HG03439 (cell line): ENCODE results near the gene AXL.
A peak's percentile ranks its signal among the peaks of the same experiment; 100 is the strongest.
"Not testable (repeated sequence)": the region's sequence is repeated elsewhere in the genome, so short reads cannot be mapped to it uniquely, and the experiment has no call there.

ENCODE experiments used
- ATAC-seq: cut with Tn5 transposase; IDR thresholded peaks from one replicate; pipeline ENCODE4 v1.9.1; 2021; ENCODE audit warnings: mild to moderate bottlenecking, moderate library complexity; ENCODE audit not compliant: unreplicated experiment

Gene AXL

DNA sequence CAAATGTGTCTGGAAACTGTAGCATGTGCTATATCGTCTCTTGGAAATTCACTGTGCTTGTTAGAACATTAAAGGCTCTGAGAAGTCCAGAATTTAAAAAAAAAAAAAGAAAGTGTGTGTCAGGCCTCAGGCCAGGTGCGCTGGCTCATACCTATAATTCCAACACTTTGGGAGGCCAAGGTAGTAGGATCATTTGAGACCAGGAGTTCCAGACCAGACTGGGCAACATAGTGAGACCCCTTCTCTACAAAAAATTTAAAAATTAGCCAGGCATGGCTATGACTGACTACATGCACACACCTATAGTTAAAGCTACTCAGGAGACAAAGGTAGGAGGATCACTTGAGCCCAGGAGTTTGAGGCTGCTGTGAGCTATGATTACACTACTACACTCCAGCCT, 50.0 kb downstream of the AXL start:
- no peak for ATAC-seq

DNA sequence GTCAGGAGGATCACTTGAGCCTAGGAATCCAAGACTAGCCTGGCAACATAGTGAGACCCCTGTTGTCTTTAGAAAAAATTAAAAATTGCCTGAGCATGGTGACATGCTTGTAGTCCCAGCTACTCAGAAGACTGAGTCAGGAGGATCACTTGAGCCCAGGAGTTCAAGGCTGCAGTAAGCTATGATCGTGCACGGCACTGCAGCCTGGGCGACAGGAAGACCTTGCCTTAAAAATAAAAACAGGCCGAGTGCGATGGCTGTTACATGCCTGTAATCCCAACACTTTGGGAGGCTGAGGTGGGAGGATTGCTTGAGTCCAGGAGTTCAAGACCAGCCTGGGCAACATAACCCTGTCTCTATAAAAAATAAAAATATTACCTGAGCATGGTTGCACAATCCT, 50.5 kb downstream of the AXL start:
- no peak for ATAC-seq

DNA sequence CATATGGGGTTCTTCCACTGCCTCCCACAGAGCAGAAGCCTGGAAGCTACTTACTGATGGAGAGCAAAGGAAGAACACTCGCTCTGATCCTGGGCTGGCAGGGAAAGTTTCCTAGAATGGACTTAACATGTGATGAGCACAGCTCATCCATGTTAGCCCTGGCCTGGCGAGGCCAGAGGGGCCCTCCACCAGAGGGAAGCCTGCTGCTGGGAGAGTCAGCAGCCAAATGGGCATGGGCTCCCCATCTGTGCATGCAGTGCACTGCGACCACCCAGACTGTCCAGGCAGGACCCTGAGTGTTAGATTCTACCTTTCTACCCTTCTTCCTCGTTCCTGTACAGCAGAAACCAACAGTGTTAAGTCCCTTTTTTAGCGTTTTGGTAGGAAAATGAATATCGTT, 54.1 kb downstream of the AXL start:
- ATAC-seq = no peak

DNA sequence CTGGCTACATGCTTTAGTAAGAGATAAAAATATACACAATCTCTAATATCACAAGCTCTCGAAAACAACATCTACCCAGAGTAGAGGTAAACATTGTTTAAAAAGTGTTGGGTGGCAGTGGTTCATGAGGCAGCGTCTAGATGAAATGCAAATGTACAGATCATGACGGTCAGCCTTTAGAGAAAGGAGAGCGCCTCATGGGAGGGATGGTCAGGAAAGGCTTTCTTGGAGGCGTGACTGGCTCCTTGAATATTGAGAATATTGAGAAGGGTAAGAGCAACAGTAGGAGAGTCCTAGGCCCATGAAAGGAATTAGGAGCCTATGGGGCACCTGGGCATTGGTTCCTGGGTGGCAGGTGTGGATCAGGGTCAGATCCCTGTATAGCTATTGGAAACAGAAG, 55.8 kb downstream of the AXL start:
- no peak for ATAC-seq

DNA sequence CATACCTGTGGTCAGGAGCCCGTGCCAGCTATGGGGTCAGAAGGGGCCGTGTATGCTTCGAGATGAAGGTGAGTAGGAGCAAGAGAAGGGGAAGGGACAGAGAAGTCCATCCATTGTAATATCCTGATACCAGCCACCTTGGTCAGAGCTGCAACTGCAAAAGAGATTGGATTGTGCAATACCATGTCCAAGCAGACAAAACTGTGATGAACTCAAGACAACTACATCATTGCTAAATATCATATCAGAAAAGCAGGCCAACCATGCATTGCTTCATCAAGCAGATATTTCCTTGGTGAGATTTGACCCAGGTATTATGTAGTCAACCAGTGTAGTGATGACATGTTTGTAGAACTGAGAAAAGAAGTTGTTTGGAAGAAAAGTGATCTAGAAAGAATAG, 57.2 kb downstream of the AXL start:
- ATAC-seq = no peak

DNA sequence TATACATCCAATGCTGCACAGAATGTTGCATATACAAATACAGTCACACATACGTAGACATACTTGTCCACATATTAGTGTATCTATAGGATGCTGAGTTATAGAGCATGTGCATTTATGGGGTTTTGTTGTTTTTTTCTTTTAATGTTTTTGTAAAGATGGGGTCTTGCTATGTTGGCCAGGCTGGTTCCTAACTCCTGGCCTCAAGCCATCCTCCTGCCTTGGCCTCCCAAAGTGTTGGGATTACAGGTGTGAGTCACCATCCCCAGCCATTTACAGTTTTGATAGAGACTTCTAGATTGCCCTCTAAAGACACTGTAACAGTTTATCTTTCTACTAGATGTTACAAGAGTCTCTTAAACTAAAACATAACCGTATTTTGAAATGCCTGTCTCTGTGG, 59.5 kb downstream of the AXL start:
- ATAC-seq = no peak

DNA sequence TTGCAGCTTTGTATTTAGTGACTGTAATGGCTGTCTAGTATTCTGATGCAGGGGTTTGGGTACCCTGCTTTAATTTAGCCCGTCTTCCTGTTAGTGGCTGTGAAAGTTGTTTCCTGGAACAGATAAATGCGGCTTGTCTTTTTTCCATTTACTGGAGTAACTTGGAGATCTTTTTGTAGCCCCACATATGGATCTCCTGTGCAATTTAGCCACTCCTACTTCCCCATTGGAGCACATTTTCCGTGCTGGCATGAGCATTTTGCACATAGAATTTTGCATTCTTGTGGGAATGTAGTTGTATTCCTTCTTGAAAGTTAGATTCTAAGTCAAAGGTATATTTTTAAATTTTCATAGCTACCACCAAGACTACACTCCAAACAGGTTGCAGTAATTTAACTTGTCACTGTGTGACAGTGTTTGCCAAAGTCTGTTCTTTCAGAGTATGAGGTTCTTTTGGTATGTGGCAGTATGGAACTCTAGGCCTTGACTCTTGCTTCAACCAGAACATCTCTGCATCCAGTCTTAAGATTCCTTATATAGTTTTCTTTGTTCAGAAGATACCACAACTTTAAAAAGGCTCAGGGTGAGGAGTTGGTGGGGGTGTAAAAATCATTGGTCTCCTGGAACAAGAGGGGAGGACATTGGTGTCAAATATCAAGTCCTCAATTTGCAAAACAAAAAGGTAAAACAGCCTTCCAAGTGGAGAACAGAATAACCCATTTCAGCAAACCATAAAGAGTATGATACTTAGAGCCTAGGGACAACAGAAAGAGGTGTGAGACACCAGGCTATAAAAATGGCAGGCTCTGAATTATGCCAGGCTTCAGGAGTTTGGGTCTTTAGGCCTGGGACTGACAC, 69.9 kb downstream of the AXL start:
- ATAC-seq = no peak

DNA sequence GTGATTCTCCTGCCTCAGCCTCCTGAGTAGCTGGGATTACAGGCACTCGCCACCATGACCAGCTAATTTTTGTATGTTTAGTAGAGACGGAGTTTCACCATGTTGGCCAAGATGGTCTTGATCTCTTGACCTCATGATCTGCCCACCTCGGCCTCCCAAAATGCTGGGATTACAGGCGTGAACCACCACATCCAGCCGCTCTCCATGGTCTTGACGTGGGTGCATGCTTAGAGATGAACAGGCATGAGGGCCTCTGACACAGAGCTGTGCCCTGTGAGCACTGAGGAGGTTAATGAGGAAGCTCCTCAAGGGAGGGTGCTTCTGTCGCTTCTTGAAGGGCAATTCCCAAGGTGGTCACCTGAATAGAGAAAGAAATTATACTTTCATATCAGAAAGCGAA, 70.8 kb downstream of the AXL start:
- not testable (repeated sequence) for ATAC-seq

DNA sequence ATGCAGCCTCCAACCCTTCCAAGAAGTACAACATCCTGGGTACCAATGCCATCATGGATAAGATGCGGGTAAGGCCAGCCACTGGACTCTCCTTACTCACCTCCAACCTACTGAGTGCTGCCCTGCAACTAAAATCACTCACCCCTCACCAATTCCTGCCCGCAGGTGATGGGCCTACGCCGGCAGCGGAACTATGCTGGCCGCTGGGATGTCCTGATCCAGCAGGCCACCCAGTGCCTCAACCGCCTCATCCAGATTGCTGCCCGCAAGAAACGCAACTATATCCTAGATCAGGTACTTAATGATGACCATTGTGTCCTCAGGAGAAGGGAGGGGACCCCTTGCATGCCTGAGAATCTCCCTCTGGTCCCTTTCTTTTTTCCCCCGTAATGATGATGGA, 75.4 kb downstream of the AXL start:
- ATAC-seq = no peak

DNA sequence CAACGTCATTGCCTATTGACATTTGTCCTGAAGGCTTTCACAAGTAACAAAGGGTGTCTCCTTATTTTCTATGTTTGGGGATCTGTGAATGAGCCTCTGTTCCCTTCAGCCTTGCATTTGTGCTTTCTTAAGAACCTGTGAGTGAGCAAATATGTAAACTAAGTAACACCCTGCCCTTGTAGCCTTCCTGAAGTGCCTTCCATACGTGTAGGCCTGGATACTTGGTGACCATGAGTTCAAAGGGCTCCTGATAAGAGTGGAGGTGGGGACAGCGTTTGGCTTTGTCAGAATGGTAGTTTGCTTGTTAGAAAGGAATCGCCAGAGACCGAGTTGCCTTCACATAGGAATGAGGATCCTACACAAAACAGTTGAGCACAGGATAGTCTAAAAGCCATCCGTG, 76.5 kb downstream of the AXL start:
- no peak for ATAC-seq

DNA sequence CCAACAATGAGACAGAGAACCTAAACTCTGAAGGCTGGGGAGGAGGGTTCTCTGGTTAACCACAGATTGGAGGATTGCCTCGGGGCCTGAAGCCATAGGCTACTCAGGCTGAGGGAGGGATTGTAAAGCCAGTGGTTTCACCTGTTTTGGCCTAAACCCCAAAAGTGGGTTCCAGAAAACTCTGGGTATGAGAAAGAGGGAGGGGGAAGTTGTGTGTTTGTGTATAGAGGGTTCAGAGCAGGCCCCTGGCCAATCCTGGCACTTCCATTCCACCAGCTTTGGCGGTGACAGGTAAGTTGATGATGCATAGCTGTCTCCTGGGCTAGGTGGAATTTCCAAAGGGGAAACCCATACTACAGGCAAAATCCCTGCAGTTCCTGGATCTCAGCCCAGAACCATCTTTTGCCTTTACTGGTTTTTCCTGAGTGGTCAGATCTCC, 77.4 kb downstream of the AXL start:
- ATAC-seq = no peak

DNA sequence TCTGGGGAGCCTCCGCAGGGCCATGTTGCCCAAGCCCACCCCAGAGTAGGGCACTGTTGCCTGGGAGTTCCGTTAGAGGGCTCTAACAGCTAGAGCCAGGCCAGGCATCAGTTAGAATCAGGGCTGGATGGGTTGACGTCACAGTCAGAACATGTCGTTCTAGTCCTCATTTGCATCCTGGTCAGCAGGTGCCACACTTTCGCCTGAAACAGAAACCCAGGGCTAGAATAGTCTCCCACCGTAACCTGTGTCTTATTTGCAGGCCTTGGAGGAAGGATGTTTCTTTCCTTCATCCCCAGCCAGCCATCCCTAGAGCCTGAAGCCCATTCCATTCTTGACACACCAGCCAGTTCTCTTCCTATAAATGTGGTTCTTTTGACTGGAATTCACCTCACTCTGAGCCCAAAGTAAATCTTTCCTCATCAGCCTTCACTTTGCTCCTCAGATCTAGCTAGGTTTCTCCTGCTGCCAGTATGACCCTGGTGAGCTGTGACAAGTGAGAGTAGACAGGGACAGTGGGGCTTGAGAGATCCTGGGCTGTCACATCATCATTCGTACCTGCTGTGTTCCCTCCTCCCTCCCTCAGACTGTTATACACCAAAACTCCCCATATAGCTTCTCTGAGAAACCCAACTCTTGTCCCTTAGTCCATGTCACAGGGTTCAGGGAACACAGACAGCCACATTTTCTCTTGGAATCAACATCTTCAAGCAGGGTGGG, 78.8 kb downstream of the AXL start:
- ATAC-seq = peak; percentile 68

DNA sequence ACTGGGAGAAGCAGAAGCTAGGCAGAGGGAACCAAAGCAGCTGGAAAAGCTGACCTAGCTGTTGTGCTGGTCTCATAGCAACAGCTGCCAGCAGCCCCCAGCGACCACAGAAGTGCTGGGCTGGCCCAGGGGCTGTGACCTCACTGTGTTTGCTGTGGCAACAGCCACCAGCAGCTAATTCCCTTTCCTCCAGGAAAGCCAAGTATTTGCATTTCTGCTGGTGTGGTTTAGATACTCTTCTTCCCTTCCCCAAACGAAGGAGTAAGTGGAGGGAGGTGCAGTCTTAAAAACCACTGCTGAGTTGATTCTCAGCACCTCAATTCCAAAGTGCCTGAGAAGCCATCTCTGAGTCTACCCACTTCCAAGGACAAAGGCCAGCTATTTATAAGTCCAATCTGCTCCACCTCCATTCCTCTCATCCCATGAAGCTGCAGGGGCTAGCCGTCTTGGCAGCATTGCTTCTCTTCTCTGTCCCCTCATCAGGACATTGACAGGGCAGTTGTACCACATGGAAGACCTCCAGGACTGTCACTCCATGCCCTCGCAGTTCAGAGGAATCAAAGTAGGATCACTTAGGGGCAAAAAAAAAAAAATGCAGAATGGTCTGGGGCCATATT, 79.4 kb downstream of the AXL start:
- ATAC-seq = no peak

DNA sequence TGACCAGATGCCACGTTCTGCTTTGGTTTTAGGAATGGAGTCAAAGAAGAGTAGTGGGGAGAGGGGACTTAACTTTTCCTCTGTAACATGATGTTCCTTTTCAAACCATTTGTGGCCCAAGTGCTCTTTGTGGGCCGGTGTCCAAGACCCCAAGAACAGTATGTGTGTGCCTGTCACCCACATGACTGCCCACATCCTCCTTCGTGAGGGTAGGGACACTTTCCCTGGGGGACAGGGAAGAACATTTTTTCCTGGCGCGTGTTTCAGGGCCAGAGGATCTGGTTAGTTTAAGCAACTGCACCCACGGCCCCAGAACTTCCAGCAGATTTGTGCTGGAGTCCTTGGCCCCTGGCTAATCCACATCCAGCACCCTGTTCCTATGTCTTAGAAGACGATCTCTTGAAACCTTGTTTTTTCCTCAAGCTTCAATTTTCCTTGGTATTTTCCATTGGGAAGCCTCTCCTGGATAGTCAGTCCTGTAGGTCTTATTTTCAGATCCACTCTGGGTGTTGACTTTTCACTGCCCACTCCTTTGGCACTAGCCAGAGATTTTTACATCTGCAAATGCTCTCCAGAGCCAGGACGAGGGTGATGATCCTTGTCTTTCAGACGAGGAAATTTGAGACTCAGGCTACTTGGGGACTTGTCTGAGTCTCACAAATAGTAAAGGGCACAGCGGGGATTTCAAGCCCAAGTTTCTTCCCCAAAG, 80.2 kb downstream of the AXL start:
- no peak for ATAC-seq

DNA sequence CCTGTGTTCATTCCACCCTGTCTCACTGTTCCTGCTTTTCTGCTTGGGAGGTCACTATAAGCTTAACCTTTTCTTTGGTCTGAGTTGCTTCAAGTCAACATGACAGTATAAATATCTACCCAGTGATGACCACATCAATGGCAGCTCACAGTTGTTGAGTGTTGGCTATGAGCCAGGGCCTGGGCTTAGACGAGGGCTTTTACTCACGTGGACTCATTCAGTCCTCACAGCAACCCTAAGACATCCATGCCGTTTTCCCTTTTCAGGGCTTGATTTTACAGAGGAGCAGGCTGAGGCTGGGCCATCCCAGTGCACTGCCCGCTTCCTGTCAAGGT, 80.7 kb downstream of the AXL start:
- ATAC-seq = no peak

DNA sequence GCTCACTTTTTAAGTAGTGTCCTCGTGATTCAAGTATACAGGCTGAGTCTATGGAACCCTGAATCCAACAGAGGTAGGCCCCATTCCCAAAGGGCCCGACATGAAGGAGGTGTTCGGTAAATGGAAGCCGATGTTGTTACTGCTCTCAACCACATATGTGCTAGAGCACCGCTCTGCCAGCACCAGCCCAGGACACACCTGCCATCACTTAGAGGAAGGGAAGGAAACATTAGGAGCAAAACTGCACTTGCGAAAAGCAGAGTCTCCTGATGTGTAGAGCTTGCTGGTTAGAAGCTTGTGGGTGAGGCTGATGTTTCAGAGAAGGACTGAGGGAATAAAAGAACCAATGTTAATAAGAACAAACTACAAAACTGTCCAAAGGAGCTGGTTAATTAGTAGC, 81.5 kb downstream of the AXL start:
- ATAC-seq = no peak

DNA sequence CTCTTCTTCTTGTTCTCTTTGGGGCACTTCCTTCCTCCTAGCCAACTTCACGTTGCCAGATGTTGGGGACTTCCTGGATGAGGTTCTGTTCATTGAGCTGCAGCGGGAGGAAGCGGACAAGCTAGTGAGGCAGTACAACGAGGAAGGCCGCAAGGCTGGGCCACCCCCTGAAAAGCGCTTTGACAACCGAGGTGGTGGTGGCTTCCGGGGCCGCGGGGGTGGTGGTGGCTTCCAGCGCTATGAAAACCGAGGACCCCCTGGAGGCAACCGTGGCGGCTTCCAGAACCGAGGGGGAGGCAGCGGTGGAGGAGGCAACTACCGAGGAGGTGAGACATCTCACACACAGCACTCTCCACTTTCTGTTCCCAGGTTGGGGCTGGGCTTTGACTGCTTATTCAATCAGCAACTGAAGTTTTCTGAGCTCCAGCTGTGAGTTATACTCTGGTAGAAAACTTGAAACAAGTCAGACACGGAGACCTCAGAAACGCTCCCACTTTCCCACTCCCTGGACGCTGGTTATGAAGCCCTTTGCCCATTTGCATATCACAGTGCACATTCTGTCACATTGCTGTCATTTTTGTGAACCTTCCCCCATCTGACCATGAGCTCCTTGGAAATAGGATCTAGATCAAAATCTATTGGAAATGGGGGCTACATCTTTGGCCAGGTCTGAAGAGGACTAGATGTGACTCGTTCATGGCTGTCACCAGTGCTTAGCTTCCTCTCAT, 83.8 kb downstream of the AXL start:
- ATAC-seq = no peak

DNA sequence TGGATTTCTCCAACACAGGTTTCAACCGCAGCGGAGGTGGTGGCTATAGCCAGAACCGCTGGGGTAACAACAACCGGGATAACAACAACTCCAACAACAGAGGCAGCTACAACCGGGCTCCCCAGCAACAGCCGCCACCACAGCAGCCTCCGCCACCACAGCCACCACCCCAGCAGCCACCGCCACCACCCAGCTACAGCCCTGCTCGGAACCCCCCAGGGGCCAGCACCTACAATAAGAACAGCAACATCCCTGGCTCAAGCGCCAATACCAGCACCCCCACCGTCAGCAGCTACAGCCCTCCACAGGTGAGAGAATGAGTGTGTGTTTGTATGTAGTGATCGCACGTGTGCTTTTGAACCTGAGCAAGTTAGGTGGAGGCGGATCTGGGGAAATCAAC, 84.9 kb downstream of the AXL start:
- ATAC-seq = no peak

DNA sequence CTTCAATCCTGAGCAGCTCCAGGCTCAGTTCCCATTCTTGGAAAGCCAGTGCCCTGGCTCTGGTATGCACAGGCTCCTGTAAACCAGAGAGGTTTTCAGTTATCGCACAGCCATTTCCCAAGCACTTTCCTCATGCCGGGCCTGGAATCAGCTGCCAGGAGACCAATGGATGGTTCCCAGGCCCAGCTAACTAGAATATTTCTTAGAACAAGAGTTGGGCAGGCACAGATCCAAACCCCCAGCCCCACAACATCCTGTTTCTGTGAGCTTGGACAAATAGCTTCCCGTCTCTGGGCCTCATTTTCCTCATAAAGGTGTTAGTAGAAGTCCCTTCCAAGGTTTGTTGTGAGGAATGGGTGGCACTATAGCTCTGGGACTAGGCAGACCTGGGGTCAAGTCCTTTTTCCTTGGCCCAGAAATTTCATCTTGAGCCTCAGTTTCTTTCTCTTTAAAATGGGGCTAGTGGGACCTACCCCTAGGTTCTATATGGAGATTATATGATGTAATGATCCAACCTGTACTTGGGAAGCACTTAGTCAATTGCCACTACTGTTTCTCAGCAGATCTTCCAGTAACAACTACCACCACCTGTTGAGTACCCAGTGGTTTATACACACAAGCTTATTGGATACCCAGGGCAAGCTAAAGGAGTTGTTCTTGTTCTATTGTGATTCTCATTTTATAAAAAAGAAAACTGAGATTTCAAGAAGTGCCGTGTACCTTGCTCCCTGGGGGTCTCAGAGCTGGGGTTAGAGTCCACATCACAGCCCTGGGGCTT, 85.9 kb downstream of the AXL start:
- no peak for ATAC-seq
